HG02642 (cell line): Measurements from ENCODE around the gene CCL22.
"Not testable (repeated sequence)": the region's sequence is repeated elsewhere in the genome, so short reads cannot be mapped to it uniquely, and the experiment has no call there.

Source experiments
- ATAC-seq: cut with Tn5 transposase; IDR thresholded peaks from one replicate; pipeline ENCODE4 v1.9.1; 2021; ENCODE audit warnings: mild to moderate bottlenecking; ENCODE audit not compliant: unreplicated experiment, poor library complexity

Gene CCL22

GRCh38 chr16:57374067-57374534 lies 15.5 kb downstream of the CCL22 start:
- no peak for ATAC-seq

- ATAC-seq, result not testable (repeated sequence)
Observed at GRCh38 chr16:57374925-57375465, 16.4 kb downstream of the CCL22 start.

DNA sequence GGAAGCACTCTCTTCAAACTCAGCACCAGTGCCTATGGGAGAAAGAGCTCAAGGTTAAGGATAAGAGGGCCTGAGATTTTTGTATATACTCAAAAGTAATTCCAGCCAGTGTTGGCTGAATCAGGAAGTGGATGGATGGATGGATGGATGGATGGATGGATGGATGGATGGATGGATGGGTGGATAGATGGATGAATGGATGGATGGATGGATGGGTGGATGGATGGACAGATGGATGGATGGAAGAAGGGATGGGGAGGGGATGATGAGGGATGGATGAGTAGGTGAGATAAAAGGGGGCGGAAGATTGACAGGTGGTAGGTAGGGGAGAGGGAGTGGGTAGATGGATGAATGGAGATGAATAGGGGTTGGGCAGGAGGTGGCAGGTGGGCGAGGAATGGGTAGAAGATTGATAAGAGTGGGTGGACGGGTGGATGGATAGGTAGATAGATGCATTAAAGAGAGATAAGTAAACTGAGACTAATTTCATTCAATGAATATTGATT lies 17.8 kb downstream of the CCL22 start:
- no peak for ATAC-seq

GRCh38 chr16:57377080-57377841 lies 18.7 kb downstream of the CCL22 start:
- ATAC-seq, result peak; percentile 71

DNA sequence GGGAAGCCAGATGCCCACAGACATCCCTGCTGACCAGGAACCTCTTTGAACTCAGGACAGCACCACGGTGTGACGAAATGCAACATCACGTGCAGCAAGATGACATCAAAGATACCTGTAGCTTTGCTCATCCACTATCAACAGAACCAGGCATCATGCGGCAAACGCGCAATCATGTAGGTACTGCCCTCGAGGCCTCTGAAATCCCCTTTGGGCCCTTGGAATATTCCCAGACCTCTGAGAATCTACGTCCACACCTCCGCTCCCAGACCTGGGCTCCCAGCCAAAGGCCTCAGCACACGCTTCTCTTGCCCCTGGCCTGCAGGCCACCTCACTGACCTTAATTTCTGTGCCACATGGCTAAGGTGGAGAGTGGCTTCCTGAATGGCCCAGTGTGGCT lies 21.0 kb downstream of the CCL22 start:
- ATAC-seq, result no peak

DNA sequence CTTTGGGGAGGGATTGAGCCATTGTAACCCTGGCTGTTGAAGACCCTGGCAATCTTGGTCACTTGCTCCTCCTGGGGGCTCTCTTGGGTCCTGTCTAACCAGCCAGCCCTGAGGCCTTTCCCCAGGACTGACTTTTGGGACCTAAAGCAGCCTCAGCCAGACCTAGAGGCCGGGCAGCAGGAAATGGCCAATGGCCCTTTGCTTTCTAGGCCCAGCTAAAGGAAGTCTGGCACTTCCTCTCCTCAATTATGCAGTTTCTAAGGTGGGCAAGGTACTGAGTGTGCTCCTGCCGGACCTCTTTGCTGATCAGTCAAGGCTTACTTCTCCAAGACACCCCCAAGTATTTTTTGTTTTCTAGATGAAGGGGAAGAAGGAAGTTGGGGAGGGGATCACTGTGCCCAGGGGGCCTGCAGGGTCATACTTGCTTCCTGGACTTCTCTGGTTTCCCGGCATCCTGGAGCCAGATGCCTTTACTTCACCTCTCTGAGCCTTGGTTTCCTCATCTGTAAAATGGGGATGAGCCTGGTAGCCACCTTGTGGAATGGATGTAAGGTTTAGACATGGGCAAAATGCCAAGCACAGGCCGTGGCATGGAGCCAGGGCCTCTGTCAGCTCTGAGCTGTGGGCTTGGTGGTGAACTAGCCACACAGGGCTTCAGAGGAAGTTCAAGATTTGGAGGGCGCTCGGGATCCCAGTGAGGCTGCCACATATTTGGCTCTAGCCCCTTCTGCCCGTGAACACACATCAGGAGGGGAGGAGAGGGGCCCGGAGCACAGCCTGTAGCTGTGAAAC lies 22.3 kb downstream of the CCL22 start:
- no peak for ATAC-seq

DNA sequence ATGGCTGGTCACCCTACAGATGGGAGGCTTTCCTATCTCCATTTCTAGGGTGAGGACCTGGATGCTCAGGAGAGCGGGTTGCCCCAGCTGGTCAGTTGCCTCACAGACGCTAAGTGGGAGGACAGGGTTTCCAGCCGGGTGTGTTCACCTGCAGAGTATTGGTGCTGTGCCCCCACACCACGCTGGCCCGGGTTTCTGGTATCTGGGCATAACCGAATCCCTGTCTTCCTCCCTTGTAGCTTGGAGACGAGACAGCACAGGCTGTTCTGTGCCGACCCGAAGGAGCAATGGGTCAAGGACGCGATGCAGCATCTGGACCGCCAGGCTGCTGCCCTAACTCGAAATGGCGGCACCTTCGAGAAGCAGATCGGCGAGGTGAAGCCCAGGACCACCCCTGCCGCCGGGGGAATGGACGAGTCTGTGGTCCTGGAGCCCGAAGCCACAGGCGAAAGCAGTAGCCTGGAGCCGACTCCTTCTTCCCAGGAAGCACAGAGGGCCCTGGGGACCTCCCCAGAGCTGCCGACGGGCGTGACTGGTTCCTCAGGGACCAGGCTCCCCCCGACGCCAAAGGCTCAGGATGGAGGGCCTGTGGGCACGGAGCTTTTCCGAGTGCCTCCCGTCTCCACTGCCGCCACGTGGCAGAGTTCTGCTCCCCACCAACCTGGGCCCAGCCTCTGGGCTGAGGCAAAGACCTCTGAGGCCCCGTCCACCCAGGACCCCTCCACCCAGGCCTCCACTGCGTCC lies 23.4 kb downstream of the CCL22 start:
- no peak for ATAC-seq

GRCh38 chr16:57382535-57383275 lies 24.1 kb downstream of the CCL22 start:
- ATAC-seq, result no peak

- no peak for ATAC-seq
Observed at GRCh38 chr16:57383276-57384247, 25.0 kb downstream of the CCL22 start.

DNA sequence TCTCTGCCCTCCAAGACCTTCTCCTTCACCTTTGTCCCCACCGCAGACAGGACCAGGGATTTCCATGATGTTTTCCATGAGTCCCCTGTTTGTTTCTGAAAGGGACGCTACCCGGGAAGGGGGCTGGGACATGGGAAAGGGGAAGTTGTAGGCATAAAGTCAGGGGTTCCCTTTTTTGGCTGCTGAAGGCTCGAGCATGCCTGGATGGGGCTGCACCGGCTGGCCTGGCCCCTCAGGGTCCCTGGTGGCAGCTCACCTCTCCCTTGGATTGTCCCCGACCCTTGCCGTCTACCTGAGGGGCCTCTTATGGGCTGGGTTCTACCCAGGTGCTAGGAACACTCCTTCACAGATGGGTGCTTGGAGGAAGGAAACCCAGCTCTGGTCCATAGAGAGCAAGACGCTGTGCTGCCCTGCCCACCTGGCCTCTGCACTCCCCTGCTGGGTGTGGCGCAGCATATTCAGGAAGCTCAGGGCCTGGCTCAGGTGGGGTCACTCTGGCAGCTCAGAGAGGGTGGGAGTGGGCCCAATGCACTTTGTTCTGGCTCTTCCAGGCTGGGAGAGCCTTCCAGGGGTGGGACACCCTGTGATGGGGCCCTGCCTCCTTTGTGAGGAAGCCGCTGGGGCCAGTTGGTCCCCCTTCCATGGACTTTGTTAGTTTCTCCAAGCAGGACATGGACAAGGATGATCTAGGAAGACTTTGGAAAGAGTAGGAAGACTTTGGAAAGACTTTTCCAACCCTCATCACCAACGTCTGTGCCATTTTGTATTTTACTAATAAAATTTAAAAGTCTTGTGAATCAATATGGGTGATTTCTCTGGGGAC lies 25.9 kb downstream of the CCL22 start:
- no peak for ATAC-seq

DNA sequence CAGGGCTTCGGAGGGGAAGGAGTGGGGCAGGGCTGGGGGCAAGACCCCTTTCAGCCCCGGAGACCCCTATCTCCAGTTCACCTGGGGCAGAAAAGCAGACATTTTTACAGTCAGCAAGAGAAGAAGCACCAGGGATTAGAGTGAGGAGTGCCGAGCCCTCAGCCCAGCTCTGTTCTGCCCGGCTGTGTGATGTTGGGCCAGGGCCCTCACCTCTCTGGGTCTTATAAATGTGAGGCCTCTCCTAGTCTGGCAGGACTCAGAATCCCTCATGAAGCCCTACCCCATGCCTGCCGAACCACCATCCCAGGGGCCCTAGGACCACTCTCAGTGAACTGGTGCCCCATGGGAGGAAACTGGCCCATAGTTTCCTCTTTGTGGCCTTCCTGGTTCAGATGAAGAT lies 26.5 kb downstream of the CCL22 start:
- ATAC-seq, result no peak

- no peak for ATAC-seq
Observed at GRCh38 chr16:57386381-57386951, 27.9 kb downstream of the CCL22 start.

DNA sequence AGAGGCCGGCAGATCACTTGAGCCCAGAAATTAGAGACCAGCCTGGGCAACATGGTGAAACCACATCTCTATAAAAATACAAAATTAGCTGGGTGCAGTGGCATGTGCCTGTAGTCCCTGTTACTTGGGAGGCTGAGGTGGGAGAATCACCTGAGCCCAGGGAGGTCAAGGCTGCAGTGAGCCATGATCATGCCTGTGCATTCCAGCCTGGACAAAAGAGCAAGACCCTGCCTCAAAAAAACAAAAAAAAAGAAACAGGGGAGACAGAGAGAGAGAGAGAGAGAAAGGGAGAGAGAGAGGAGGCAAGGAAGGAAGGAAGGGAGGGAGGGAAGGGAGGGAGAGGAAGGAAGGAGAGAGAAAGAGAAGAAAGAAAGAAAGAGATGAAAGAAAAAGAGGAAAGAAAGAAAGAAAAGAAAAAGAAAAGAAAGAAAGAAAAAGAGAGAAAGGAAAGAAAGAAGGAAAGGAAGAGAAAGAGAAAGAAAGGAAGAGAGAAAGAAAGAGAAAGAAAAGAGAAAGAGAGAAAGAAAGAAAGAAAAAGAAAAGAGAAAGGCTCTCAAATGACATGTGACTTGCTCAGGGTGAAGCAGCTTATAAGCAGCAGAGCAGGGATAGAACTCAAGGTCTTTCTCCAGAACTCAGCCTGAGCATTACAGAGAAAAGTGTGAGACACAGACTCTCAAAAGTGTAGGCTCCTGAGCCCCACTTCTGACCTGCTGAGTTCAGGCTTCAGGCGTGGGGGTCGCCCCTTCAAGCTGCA lies 29.2 kb downstream of the CCL22 start:
- ATAC-seq, result peak; percentile 39

- peak; percentile 62 for ATAC-seq
Observed at GRCh38 chr16:57388359-57389086, 29.9 kb downstream of the CCL22 start.

DNA sequence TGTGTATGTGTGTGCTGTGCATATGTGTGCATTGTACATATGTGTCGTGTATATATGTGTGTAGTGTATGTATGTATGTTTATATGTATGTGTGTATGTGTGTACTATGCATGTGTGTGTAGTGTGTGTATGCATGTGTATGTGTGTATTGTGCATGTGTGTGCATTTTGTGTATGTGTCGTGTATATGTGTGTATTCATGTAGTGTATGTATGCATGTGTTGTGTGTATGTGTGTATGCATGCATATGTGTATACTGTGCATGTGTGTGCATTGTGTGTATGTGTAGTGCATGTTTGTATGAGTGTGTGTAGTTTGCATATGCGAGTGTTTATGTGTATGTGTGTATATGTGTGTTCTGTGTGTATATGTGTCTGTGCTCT lies 30.5 kb downstream of the CCL22 start:
- no peak for ATAC-seq

DNA sequence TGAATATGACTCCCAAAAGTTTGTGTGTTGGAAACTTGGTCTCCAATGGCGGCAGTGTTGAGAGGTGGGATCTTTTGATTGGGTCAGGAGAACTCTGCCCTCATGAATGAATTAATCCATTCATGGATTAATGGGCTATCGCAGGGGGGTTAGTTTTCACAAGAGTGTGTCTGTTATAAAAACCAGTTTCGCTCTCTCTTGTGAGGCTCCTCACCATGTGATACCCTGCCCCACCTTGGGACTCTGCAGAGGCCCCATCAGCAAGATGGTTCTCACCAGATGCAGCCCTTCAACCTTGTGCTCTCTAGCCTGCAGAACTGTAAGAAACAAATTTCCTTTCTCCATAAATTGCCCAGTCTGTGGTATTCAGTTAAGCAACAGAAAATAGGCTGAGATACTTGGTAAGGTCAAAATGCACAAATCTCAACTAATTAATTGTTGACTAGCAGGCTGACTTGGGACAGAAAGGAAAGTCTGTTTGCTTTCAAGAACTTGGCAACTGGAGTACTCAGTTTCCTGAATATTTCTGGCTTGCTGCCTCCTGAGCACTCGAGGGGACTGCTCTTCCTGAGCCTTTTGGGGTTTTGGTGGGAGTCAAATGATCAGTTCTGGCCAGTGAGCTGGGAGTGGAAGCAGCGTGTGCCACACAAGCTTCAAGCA lies 32.2 kb downstream of the CCL22 start:
- ATAC-seq, result no peak
